Uterus (tissue), 4 donors: ENCODE results near the gene TAF11L9. TPM values are rescaled to one million over a fixed set of nuclear protein-coding genes. Genes with fewer than 3 reads are reported as not detected.
"Not testable (repeated sequence)": the region's sequence is repeated elsewhere in the genome, so short reads cannot be mapped to it uniquely, and the experiment has no call there.

ENCODE experiments used
- DNase-seq, 2 donors: peaks; one replicate each; pipeline ENCODE4 v3.0.0-alpha.2; 2019 to 2020
- H3K27ac ChIP-seq, 2 donors: fragments of 200-600 bp; sonication (generic); 1 replicate in 1 of 2; 2 replicates in 1 of 2; pipeline ENCODE4 v1.5.1; 2016 to 2018
- H3K27me3 ChIP-seq, 2 donors: fragments of 200-600 bp; sonication (generic); one replicate each; pipeline ENCODE4 v1.5.1; 2018 to 2019; ENCODE audit warnings: control low read depth in 1 of 2
- H3K36me3 ChIP-seq, 2 donors: fragments of 200-600 bp; sonication (generic); one replicate each; pipeline ENCODE4 v1.5.1; 2019; ENCODE audit warnings: control low read depth in 1 of 2
- H3K4me1 ChIP-seq, 2 donors: fragments of 200-600 bp; sonication (generic); one replicate each; pipeline ENCODE4 v1.5.1; 2018 to 2019; ENCODE audit warnings: control low read depth in 1 of 2
- H3K4me3 ChIP-seq, 2 donors: fragments of 200-600 bp; sonication (generic); 1 replicate in 1 of 2; 2 replicates in 1 of 2; pipeline ENCODE4 v1.5.1; 2018 to 2019; ENCODE audit warnings: mild to moderate bottlenecking in 1 of 2
- H3K9me3 ChIP-seq, 2 donors: fragments of 200-600 bp; sonication (generic); one replicate each; pipeline ENCODE4 v1.5.1; 2019; ENCODE audit warnings: control low read depth in 1 of 2
- CTCF ChIP-seq, 4 experiments: fragments of 200-600 bp in 2 of 4; fragments of 450-650 bp in 2 of 4; sonication (generic) in 2 of 4; IDR thresholded peaks; one replicate each; pipeline ENCODE4 v1.5.1; 2016 to 2019; ENCODE audit warnings: antibody characterized with exemption in 4 of 4, mild to moderate bottlenecking in 2 of 4, moderate library complexity in 1 of 4
- POLR2A ChIP-seq, 2 donors: fragments of 450-650 bp; IDR thresholded peaks; one replicate each; pipeline ENCODE4 v1.6.1; 2016; ENCODE audit warnings: antibody characterized with exemption in 2 of 2, mild to moderate bottlenecking in 1 of 2, moderate library complexity in 1 of 2
- intact Hi-C: fragments of 100-400 bp; cut with DNase I; formaldehyde crosslinking; loops from one replicate; pipeline ENCODE4 v1.15.1; 2023; ENCODE audit warnings: low total_unique reads
- small RNA-seq: library from RNA; depleted of rRNA; stranded (forward); fragments of <200 nt; gene quantifications from one replicate; pipeline ENCODE3, GENCODE V24; 2016
- total RNA-seq, 4 donors: library from RNA; depleted of rRNA in 3 of 4; stranded (reverse); fragments of >200 nt in 3 of 4; gene quantifications; one replicate each; pipeline versions ENCODE4 v1.1.0 to v1.2.4, GENCODE V29; 2014 to 2023
- donor health status: DM: yes; HTN: yes; CAD: no.

TAF11L9 gene
- total RNA-seq, 4 donors from 2014 or later: not detected

GRCh38 chr5:17614872-17615605 lies 20.8 kb upstream of the TAF11L9 start:
- Histone ChIP-seq H3K36me3 (no peaks in the 10 kb centered on the region), H3K9me3 (no peaks in the 10 kb centered on the region), H3K4me1 (no peaks in the 10 kb centered on the region), H3K4me3 (no peak overlapping the region), H3K27me3 (no peaks in the 10 kb centered on the region), H3K27ac (no peak overlapping the region)
- no peak for DNase-seq
- TF ChIP-seq POLR2A (IDR thresholded peaks at IDR 0.05): no peak
- intact Hi-C loops: no loop called here

GRCh38 chr5:17610092-17610491 lies 15.9 kb upstream of the TAF11L9 start, which contains the start of gene TAF11L12:
TAF11L12 (plus strand) TSS chr5:17610392.
- H3K9me3 ChIP-seq, H3K4me1 ChIP-seq, H3K27me3 ChIP-seq, H3K4me3 ChIP-seq, H3K27ac ChIP-seq, H3K36me3 ChIP-seq, DNase-seq, intact Hi-C loops: not testable (repeated sequence)

GRCh38 chr5:17607461-17607860 lies 13.3 kb upstream of the TAF11L9 start:
- H3K27me3 ChIP-seq, H3K4me1 ChIP-seq, DNase-seq, H3K9me3 ChIP-seq, H3K4me3 ChIP-seq, H3K27ac ChIP-seq, H3K36me3 ChIP-seq, intact Hi-C loops: not testable (repeated sequence)

GRCh38 chr5:17604951-17605350 lies 10.8 kb upstream of the TAF11L9 start:
- TF ChIP-seq POLR2A (IDR thresholded peaks at IDR 0.05): no peak
- TF ChIP-seq CTCF (IDR thresholded peaks at IDR 0.05): no peak
- Histone ChIP-seq H3K4me1 (no peaks in the 10 kb centered on the region), H3K36me3 (no peaks in the 10 kb centered on the region), H3K4me3 (no peak overlapping the region), H3K27me3 (no peaks in the 10 kb centered on the region), H3K9me3 (no peaks in the 10 kb centered on the region), H3K27ac (no peak overlapping the region)
- DNase-seq: no peak
- intact Hi-C loops: no loop called here

GRCh38 chr5:17603880-17604279 lies 9.7 kb upstream of the TAF11L9 start, which contains the start of gene TAF11L11:
TAF11L11 (plus strand) TSS chr5:17604183.
- H3K27me3 ChIP-seq, H3K9me3 ChIP-seq, intact Hi-C loops, H3K4me3 ChIP-seq, H3K27ac ChIP-seq, H3K36me3 ChIP-seq, H3K4me1 ChIP-seq, DNase-seq: not testable (repeated sequence)

GRCh38 chr5:17597728-17598127 lies 3.5 kb upstream of the TAF11L9 start, which contains the start of gene TAF11L10:
TAF11L10 (minus strand) TSS chr5:17597828.
- H3K27ac ChIP-seq, H3K36me3 ChIP-seq, H3K27me3 ChIP-seq, H3K9me3 ChIP-seq, H3K4me3 ChIP-seq, DNase-seq, H3K4me1 ChIP-seq, intact Hi-C loops: not testable (repeated sequence)

- intact Hi-C loops, H3K4me3 ChIP-seq, H3K9me3 ChIP-seq, H3K27ac ChIP-seq, DNase-seq, H3K4me1 ChIP-seq, H3K36me3 ChIP-seq, H3K27me3 ChIP-seq: not testable (repeated sequence)
Observed at GRCh38 chr5:17590860-17591259, 3.3 kb downstream of the TAF11L9 start, which contains the start of gene TAF11L8. TAF11L8 (minus strand) TSS chr5:17590960.

- H3K4me1 ChIP-seq, H3K4me3 ChIP-seq, intact Hi-C loops, H3K27ac ChIP-seq, DNase-seq, H3K9me3 ChIP-seq, H3K27me3 ChIP-seq, H3K36me3 ChIP-seq: not testable (repeated sequence)
Observed at GRCh38 chr5:17585658-17586057, 8.5 kb downstream of the TAF11L9 start, which contains the start of gene TAF11L7. TAF11L7 (minus strand) TSS chr5:17585758.

Small RNA genes within 50 kb of the gene (small RNA-seq; reads per million reads assigned to genes)
- gene AC233724.3: not detected
- not detected for gene AC233724.4
- not detected for gene AC233724.6
- not detected for gene AC233724.7

Other genes starting within 250 kb of the TAF11L9 start
- not detected for gene TAF11L2, start 96.2 kb downstream of the TAF11L9 start, total RNA-seq
- not detected for gene TAF11L3, start 76.0 kb downstream of the TAF11L9 start, total RNA-seq
- not detected for gene TAF11L4, start 72.6 kb downstream of the TAF11L9 start, total RNA-seq
- gene TAF11L5, start 69.2 kb downstream of the TAF11L9 start, total RNA-seq: not detected
- gene TAF11L6, start 65.7 kb downstream of the TAF11L9 start, total RNA-seq: not detected
- not detected for gene TAF11L7, start 8.6 kb downstream of the TAF11L9 start, total RNA-seq
- gene TAF11L8, start 3.4 kb downstream of the TAF11L9 start, total RNA-seq: not detected
- gene TAF11L10, start 3.4 kb upstream of the TAF11L9 start, total RNA-seq: not detected
- gene TAF11L11, start 9.8 kb upstream of the TAF11L9 start, total RNA-seq: not detected
- not detected for gene TAF11L12, start 16.0 kb upstream of the TAF11L9 start, total RNA-seq
- gene TAF11L13, start 37.7 kb upstream of the TAF11L9 start, total RNA-seq: not detected
- gene TAF11L14, start 40.1 kb upstream of the TAF11L9 start, total RNA-seq: not detected